Neural progenitor cell (in vitro differentiated cells): ENCODE measurements around the gene NOG. TPM values are rescaled to one million over a fixed set of nuclear protein-coding genes. Genes with fewer than 3 reads are reported as not detected.

Experiments
- DNase-seq: peaks from one replicate; pipeline ENCODE4 v3.0.0-alpha.2; 2016; ENCODE audit warnings: low spot score
- H2AFZ ChIP-seq: fragments of 200-600 bp; sonication (generic); replicated peaks from 2 replicates; pipeline ENCODE4 v1.6.1; 2016; ENCODE audit warnings: antibody characterized with exemption
- H3F3A ChIP-seq: fragments of 200-600 bp; sonication (generic); 2 replicates; pipeline ENCODE4 v1.6.1; 2016; ENCODE audit warnings: antibody characterized with exemption, low read depth
- H3K27ac ChIP-seq: fragments of 200-600 bp; sonication (generic); 2 replicates; pipeline ENCODE4 v1.5.1; 2016; ENCODE audit warnings: mild to moderate bottlenecking
- H3K27me3 ChIP-seq: fragments of 200-600 bp; sonication (generic); 2 replicates; pipeline ENCODE4 v1.6.1; 2016; ENCODE audit warnings: mild to moderate bottlenecking, moderate library complexity
- H3K36me3 ChIP-seq: fragments of 200-600 bp; sonication (generic); 2 replicates; pipeline ENCODE4 v1.5.1; 2016
- H3K4me1 ChIP-seq: fragments of 200-600 bp; sonication (generic); 2 replicates; pipeline ENCODE4 v1.6.1; 2016; ENCODE audit warnings: mixed run types
- H3K4me2 ChIP-seq: fragments of 200-600 bp; sonication (generic); 2 replicates; pipeline ENCODE4 v1.6.1; 2016
- H3K4me3 ChIP-seq: fragments of 200-600 bp; sonication (generic); 2 replicates; pipeline ENCODE4 v1.5.1; 2016
- H3K79me2 ChIP-seq: fragments of 200-600 bp; sonication (generic); 2 replicates; pipeline ENCODE4 v1.6.1; 2016; ENCODE audit warnings: low read depth
- H3K9ac ChIP-seq: fragments of 200-600 bp; sonication (generic); 2 replicates; pipeline ENCODE4 v1.6.1; 2016
- H3K9me3 ChIP-seq: fragments of 200-600 bp; sonication (generic); 2 replicates; pipeline ENCODE4 v1.5.1; 2016; ENCODE audit warnings: low read depth
- H4K20me1 ChIP-seq: fragments of 200-600 bp; sonication (generic); 2 replicates; pipeline ENCODE4 v1.6.1; 2016; ENCODE audit warnings: low read depth
- H3K27ac Mint-ChIP-seq: 3 replicates; pipeline ENCODE4 v1.8.0; 2021; ENCODE audit warnings: mixed read lengths
- H3K27me3 Mint-ChIP-seq: 2 replicates; pipeline ENCODE4 v1.8.0; 2022; ENCODE audit warnings: low read depth, mild to moderate bottlenecking, inconsistent platforms, moderate library complexity, mixed read lengths; ENCODE audit not compliant: insufficient read depth
- H3K36me3 Mint-ChIP-seq: 3 replicates; pipeline ENCODE4 v1.8.0; 2021; ENCODE audit warnings: mixed read lengths
- H3K4me1 Mint-ChIP-seq: 3 replicates; pipeline ENCODE4 v1.8.0; 2021; ENCODE audit warnings: mixed read lengths
- H3K4me3 Mint-ChIP-seq: 3 replicates; pipeline ENCODE4 v1.8.0; 2021; ENCODE audit warnings: mild to moderate bottlenecking, moderate library complexity, mixed read lengths
- H3K9me3 Mint-ChIP-seq: 3 replicates; pipeline ENCODE4 v1.8.0; 2020; ENCODE audit warnings: mixed read lengths
- CTCF ChIP-seq: fragments of 200-600 bp; sonication (generic); IDR thresholded peaks from 2 replicates; pipeline ENCODE4 v1.5.1; 2017; ENCODE audit warnings: antibody characterized with exemption, mild to moderate bottlenecking
- EZH2 ChIP-seq: fragments of 200-600 bp; sonication (generic); IDR thresholded peaks from 2 replicates; pipeline ENCODE4 v1.6.1; 2017; ENCODE audit warnings: antibody characterized with exemption, mild to moderate bottlenecking, moderate library complexity
- EZH2phosphoT487 ChIP-seq: fragments of 200-600 bp; sonication (generic); IDR thresholded peaks from 2 replicates; pipeline ENCODE4 v1.6.1; 2017; ENCODE audit warnings: antibody characterized with exemption
- small RNA-seq: library from RNA; depleted of rRNA; stranded (forward); fragments of <200 nt; gene quantifications from one replicate; pipeline ENCODE3, GENCODE V24; 2015
- total RNA-seq: library from RNA; depleted of rRNA; stranded (reverse); fragments of >200 nt; gene quantifications from 2 replicates; pipeline ENCODE4 v1.2.3, GENCODE V29; 2015; ENCODE audit warnings: low replicate concordance

Gene NOG
- total RNA-seq, 1 donor from 2014 or later = 0.34 TPM

GRCh38 chr17:56641894-56642293, 48.4 kb downstream of the NOG start:
- no peaks in the 10 kb centered on the region for H4K20me1 ChIP-seq
- Mint-ChIP-seq H3K4me1 (peaks cover 31% of the 10 kb centered on the region), H3K27ac (no peak overlapping the region), H3K27me3 (peaks cover 14% of the 10 kb centered on the region), H3K36me3 (no peaks in the 10 kb centered on the region), H3K9me3 (no peaks in the 10 kb centered on the region), H3K4me3 (no peak overlapping the region)
- no peaks in the 10 kb centered on the region for H3K79me2 ChIP-seq
- no peak for DNase-seq
- H3K4me3 ChIP-seq = no peak overlapping the region
- no peaks in the 10 kb centered on the region for H3K27me3 ChIP-seq
- no peak overlapping the region for H2AFZ ChIP-seq
- H3F3A ChIP-seq = no peaks in the 10 kb centered on the region
- no peaks in the 10 kb centered on the region for H3K4me1 ChIP-seq
- H3K4me2 ChIP-seq = no peak overlapping the region
- H3K9me3 ChIP-seq = no peaks in the 10 kb centered on the region
- no peak overlapping the region for H3K27ac ChIP-seq
- TF ChIP-seq CTCF = no peak
- TF ChIP-seq EZH2 = no peak
- no peak for TF ChIP-seq EZH2phosphoT487
- H3K9ac ChIP-seq = no peak overlapping the region
- H3K36me3 ChIP-seq = no peaks in the 10 kb centered on the region

- Mint-ChIP-seq H3K4me3 (no peak overlapping the region), H3K27me3 (peaks cover 14% of the 10 kb centered on the region)
Measured at GRCh38 chr17:56642424-56642823, 48.9 kb downstream of the NOG start.

More at GRCh38 chr17:56642424-56642823, 48.9 kb downstream of the NOG start:
- Histone ChIP-seq H3K4me1 (no peaks in the 10 kb centered on the region), H3K4me3 (no peak overlapping the region), H3F3A (no peaks in the 10 kb centered on the region), H4K20me1 (no peaks in the 10 kb centered on the region), H3K4me2 (no peak overlapping the region), H2AFZ (no peak overlapping the region), H3K79me2 (no peaks in the 10 kb centered on the region), H3K36me3 (no peaks in the 10 kb centered on the region), H3K27ac (no peak overlapping the region), H3K27me3 (no peaks in the 10 kb centered on the region), H3K9ac (no peak overlapping the region), H3K9me3 (no peaks in the 10 kb centered on the region)
- Mint-ChIP-seq H3K36me3 (no peaks in the 10 kb centered on the region), H3K4me1 (peaks cover 28% of the 10 kb centered on the region), H3K9me3 (no peaks in the 10 kb centered on the region), H3K27ac (no peak overlapping the region)
- TF ChIP-seq EZH2phosphoT487 (no peak), EZH2 (no peak)
- DNase-seq = no peak

Small RNA genes within 50 kb of the gene (small RNA-seq; reads per million reads assigned to genes)
- not detected for gene RPL39P33

Other genes starting within 250 kb of the NOG start
- 0.59 and 1.4 TPM in 2 replicates for gene C17orf67, start 240.2 kb downstream of the NOG start, total RNA-seq
- 4.5 and 7.5 TPM in 2 replicates for gene DGKE, start 240.5 kb downstream of the NOG start, total RNA-seq